K562 (cell line): ENCODE data around the gene TRIO. TPM values are rescaled to one million over a fixed set of nuclear protein-coding genes. Genes with fewer than 3 reads are reported as not detected.

Source experiments
- ATAC-seq: fragments of 200-7000 bp; cut with Tn5 transposase; 3 replicates; pipeline ENCODE4 v1.9.1; 2020; ENCODE audit warnings: moderate library complexity
- BruUV-seq: library from RNA; stranded (reverse); fragments of 400-500 nt; replicated peaks from 2 replicates; lab custom pipeline; 2021; lab: Mats Ljungman, UMichigan
- CTCF ChIA-PET: fragments of 300-600 bp; formaldehyde crosslinking; extraction: SDS; loops from one replicate; lab custom pipeline; 2021; ENCODE audit warnings: low intra/inter-chr PET ratio; lab: Yijun Ruan, JAX
- POLR2A ChIA-PET: fragments of 300-600, 350-650 bp; sonication (Branson Sonifier 250); formaldehyde crosslinking; extraction: SDS; loops from one replicate; lab custom pipeline; 2021; ENCODE audit warnings: antibody characterized with exemption, inconsistent platforms; lab: Yijun Ruan, JAX
- DNase-seq, 4 experiments: peaks; one replicate each; pipeline versions ENCODE4 v3.0.0 to v3.0.0-alpha.2; 2011 to 2018; ENCODE audit warnings: low spot score in 3 of 4, mixed read lengths in 3 of 4; ENCODE audit errors: extremely low read depth in 1 of 4
- FAIRE-seq: peaks from 2 replicates; lab custom pipeline; 2011; peaks lifted over from hg19 to GRCh38; lab: Jason Lieb, UNC
- H2AFZ ChIP-seq: 2 replicates; pipeline ENCODE4 v1.6.0; 2011; ENCODE audit warnings: low read depth, low read length, control low read depth, inconsistent platforms
- H3K27ac ChIP-seq: fragments of 200-600 bp; 3 replicates; pipeline ENCODE4 v1.8.0; 2011; ENCODE audit warnings: low read depth, mild to moderate bottlenecking, control low read depth, inconsistent platforms, low read length, moderate library complexity, mixed read lengths; ENCODE audit errors: extremely low read depth
- H3K27me3 ChIP-seq, 2 experiments: fragments of 300-600 bp in 1 of 2; 2 replicates in 1 of 2; 3 replicates in 1 of 2; pipeline versions ENCODE4 v1.6.0 to v1.8.0; 2011; ENCODE audit warnings: inconsistent platforms in 2 of 2, low read length in 2 of 2, mild to moderate bottlenecking in 1 of 2, mixed read lengths in 1 of 2, moderate library complexity in 1 of 2; ENCODE audit not compliant: control insufficient read depth in 2 of 2, insufficient read depth in 2 of 2
- H3K36me3 ChIP-seq: fragments of 300-600 bp; 3 replicates; pipeline ENCODE4 v1.8.0; 2011; ENCODE audit warnings: mild to moderate bottlenecking, low read length, inconsistent platforms; ENCODE audit not compliant: control insufficient read depth, insufficient read depth
- H3K4me1 ChIP-seq, 2 experiments: fragments of 200-600 bp in 1 of 2; replicated peaks in 1 of 2; 2 replicates in 1 of 2; 3 replicates in 1 of 2; pipeline versions ENCODE4 v1.5.1 to v1.8.0; 2011; ENCODE audit warnings: inconsistent platforms in 2 of 2, low read length in 2 of 2, mild to moderate bottlenecking in 1 of 2, mixed read lengths in 1 of 2, moderate library complexity in 1 of 2; ENCODE audit not compliant: control insufficient read depth in 2 of 2, insufficient read depth in 2 of 2
- H3K4me2 ChIP-seq: 2 replicates; pipeline ENCODE4 v1.6.1; 2011; ENCODE audit warnings: low read length, control low read depth, inconsistent platforms, mixed read lengths; ENCODE audit not compliant: insufficient read depth
- H3K4me3 ChIP-seq: fragments of 200-600 bp; sonication (generic), shearing (Covaris generic); 2 replicates; pipeline ENCODE4 v1.5.1; 2016; ENCODE audit warnings: control low read depth, inconsistent platforms
- H3K79me2 ChIP-seq: fragments of 200-600 bp; 3 replicates; pipeline ENCODE4 v1.8.0; 2011; ENCODE audit warnings: low read length, inconsistent platforms; ENCODE audit not compliant: control insufficient read depth, insufficient read depth
- H3K9ac ChIP-seq, 2 experiments: 2 replicates each; pipeline versions ENCODE4 v1.6.0 to v1.6.1; 2011; ENCODE audit warnings: low read depth in 2 of 2, low read length in 2 of 2, control low read depth in 1 of 2, inconsistent platforms in 1 of 2, mild to moderate bottlenecking in 1 of 2, mixed read lengths in 1 of 2; ENCODE audit not compliant: insufficient read depth in 1 of 2
- H3K9me1 ChIP-seq: one replicate; pipeline ENCODE4 v1.6.0; 2011; ENCODE audit warnings: inconsistent platforms, mild to moderate bottlenecking, low read length, moderate library complexity; ENCODE audit not compliant: control insufficient read depth, insufficient read depth
- H3K9me3 ChIP-seq: replicated peaks from 2 replicates; pipeline ENCODE4 v1.5.1; 2011; ENCODE audit warnings: low read depth, low read length, inconsistent platforms; ENCODE audit not compliant: control insufficient read depth, insufficient read depth
- H4K20me1 ChIP-seq: replicated peaks from 2 replicates; pipeline ENCODE4 v1.6.1; 2011; ENCODE audit warnings: low read length, inconsistent platforms, mixed read lengths; ENCODE audit not compliant: control insufficient read depth, insufficient read depth
- ELF4 ChIP-seq: fragments of 450-650 bp; formaldehyde crosslinking; IDR thresholded peaks from 2 replicates; pipeline ENCODE4 v1.4.0; 2022; ENCODE audit warnings: missing genetic modification characterization
- ILK ChIP-seq: fragments of 450-650 bp; IDR thresholded peaks from 2 replicates; pipeline ENCODE4 v1.6.1; 2016; ENCODE audit warnings: missing genetic modification characterization, low read depth, mild to moderate bottlenecking, missing compliant biosample characterization, moderate library complexity, borderline replicate concordance
- SAP30 ChIP-seq: fragments of 200-600 bp; sonication (generic); IDR thresholded peaks from 2 replicates; pipeline ENCODE4 v1.6.1; 2012; ENCODE audit warnings: borderline replicate concordance, low read depth, mild to moderate bottlenecking, moderate library complexity, low read length, control low read depth, inconsistent platforms; ENCODE audit not compliant: insufficient read depth, poor library complexity, severe bottlenecking
- SMC3 ChIP-seq: conservative IDR thresholded peaks from 2 replicates; pipeline ENCODE4 v1.6.1; 2011; ENCODE audit warnings: low read depth, low read length, improper control_type of control experiment; ENCODE audit not compliant: insufficient read depth
- SRSF1 ChIP-seq: fragments of 200-400 bp; formaldehyde crosslinking; IDR thresholded peaks from 2 replicates; pipeline ENCODE4 v1.6.1; 2017; ENCODE audit warnings: mild to moderate bottlenecking, low read depth, low read length, moderate library complexity
- TCF7L2 ChIP-seq: fragments of 150-350 bp; IDR thresholded peaks from 2 replicates; pipeline ENCODE4 v1.6.1; 2016; ENCODE audit warnings: low read depth, mild to moderate bottlenecking, low read length, moderate library complexity
- ZNF239 ChIP-seq: fragments of 250-450 bp; sonication (Bioruptor Pico); IDR thresholded peaks from 2 replicates; pipeline ENCODE4 v1.4.0; 2020; ENCODE audit warnings: mild to moderate bottlenecking
- ZNF253 ChIP-seq: fragments of 250-450 bp; sonication (Bioruptor Pico); conservative IDR thresholded peaks from 2 replicates; pipeline ENCODE4 v1.6.1; 2021; ENCODE audit warnings: mild to moderate bottlenecking
- WGBS: fragments of 100-300 bp; shearing (Covaris generic); methylation state at CpG from one replicate; pipeline ENCODE4 v1.1.6; 2016; ENCODE audit warnings: low coverage, mixed read lengths; ENCODE audit not compliant: insufficient coverage; ENCODE audit errors: missing lambda C conversion rate; 5-methylcytosine and 5-hydroxymethylcytosine counted together
- in situ Hi-C: fragments of 300-500 bp; cut with MboI; formaldehyde crosslinking; loops from 4 replicates; pipeline ENCODE4 v1.15.0; 2018; ENCODE audit warnings: inconsistent platforms, mixed read lengths
- intact Hi-C: fragments of 100-400 bp; cut with micrococcal nuclease; formaldehyde crosslinking; loops from 2 replicates; pipeline ENCODE4 v1.14.2; 2022
- polyA plus RNA-seq, 8 experiments: library from polyadenylated mRNA; depleted of rRNA in 4 of 8; stranded (reverse) in 5 of 8; unstranded in 3 of 8; fragments of >200 nt; fragmentation: Nextera tagmentation in 2 of 8; fragmentation: Illumina TruSeq in 1 of 8; extraction: Ambion mirVana in 2 of 8; extraction: Trizol in 1 of 8; gene quantifications; 2 replicates each; pipeline versions ENCODE4 v1.2.1 to v1.2.3, GENCODE V29; 2011 to 2014; ENCODE audit warnings: inconsistent platforms in 1 of 8, missing spikeins in 1 of 8
- total RNA-seq, 7 experiments: library from RNA; depleted of rRNA in 6 of 7; stranded (reverse); fragments of >200 nt in 6 of 7; fragmentation: Illumina TruSeq in 2 of 7; extraction: Trizol in 2 of 7; gene quantifications; 2 replicates each; pipeline versions ENCODE4 v1.2.1 to v1.2.3, GENCODE V29; 2011 to 2021; ENCODE audit warnings: low replicate concordance in 1 of 7
- TF ChIP-seq, protein P1 (sequence below): fragments of 200-800 bp; sonication (Bioruptor generic); IDR thresholded peaks from 2 replicates; pipeline ENCODE4 v1.6.1; 2017; ENCODE audit warnings: missing genetic modification characterization, missing compliant biosample characterization
- TF ChIP-seq, protein P2 (sequence below): sonication (generic); formaldehyde crosslinking; IDR thresholded peaks from 2 replicates; pipeline ENCODE4 v1.9.0; 2022; ENCODE audit warnings: mild to moderate bottlenecking, missing genetic modification reagents
- TF ChIP-seq, protein P3 (sequence below): fragments of 250-450 bp; sonication (Bioruptor Pico); IDR thresholded peaks from 2 replicates; pipeline ENCODE4 v1.5.0; 2021; ENCODE audit warnings: mild to moderate bottlenecking, moderate library complexity
- TF ChIP-seq, protein P4 (sequence below): fragments of 450-650 bp; IDR thresholded peaks from 2 replicates; pipeline ENCODE4 v1.7.0; 2016; ENCODE audit warnings: borderline replicate concordance
- TF ChIP-seq, protein P5 (sequence below): fragments of 450-650 bp; formaldehyde crosslinking; IDR thresholded peaks from 2 replicates; pipeline ENCODE4 v1.4.0; 2020; ENCODE audit warnings: mild to moderate bottlenecking

The TRIO gene
- total and polyA plus RNA-seq, 9 of the 15 experiments (the other 6 are each of a cell fraction or from before 2014, with no cell fraction given), result 0.24 to 5.0 (median 1.1) TPM

DNA sequence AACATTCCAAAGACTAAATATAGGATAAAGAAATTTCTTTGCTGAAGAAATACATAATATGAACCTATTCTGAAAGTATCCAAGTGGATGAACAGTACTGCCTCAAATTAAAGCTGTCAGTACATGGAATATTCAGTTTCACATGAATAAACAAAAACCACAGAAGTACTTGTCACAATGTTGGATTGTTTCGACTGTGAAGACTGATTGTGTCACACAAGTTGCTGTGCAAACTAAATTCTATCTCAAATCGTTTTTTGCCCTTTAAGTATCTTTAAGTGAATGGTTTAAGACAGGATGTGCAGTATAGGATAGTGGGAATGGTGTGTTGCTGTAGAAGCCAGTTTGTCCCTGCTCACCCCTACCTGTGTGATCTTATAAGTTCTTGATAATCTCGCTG, 301.0 kb downstream of the TRIO start:
- DNase-seq (no peak), ATAC-seq (no peak), FAIRE-seq (peak; percentile 11)
- H3K79me2 ChIP-seq, result no peaks in the 10 kb centered on the region
- no peak overlapping the region for H3K27ac ChIP-seq
- H4K20me1 ChIP-seq, result no peaks in the 10 kb centered on the region
- H2AFZ ChIP-seq, result no peak overlapping the region
- no peak overlapping the region for H3K4me3 ChIP-seq
- intact Hi-C loops (no loop called here), in situ Hi-C loops (no loop called here)
- POLR2A ChIA-PET, result no interaction called here
- BruUV-seq, result no TSS peak
- H3K9me1 ChIP-seq, result no peaks in the 10 kb centered on the region
- peaks cover 40 to 51% of the 10 kb centered on the region in 2 experiments for H3K27me3 ChIP-seq
- no peaks in the 10 kb centered on the region for H3K36me3 ChIP-seq
- H3K9me3 ChIP-seq, result no peaks in the 10 kb centered on the region
- no peak overlapping the region for H3K9ac ChIP-seq
- WGBS, result 0% methylated on average over 3 of the region's 3 CpGs
- no peak overlapping the region for H3K4me2 ChIP-seq
- CTCF ChIA-PET, result no interaction called here
- H3K4me1 ChIP-seq, result no peaks in the 10 kb centered on the region; a peak in 1 of 5 replicates
- no peak for TF ChIP-seq ZNF239 (CRISPR knock-in tag)
- TF ChIP-seq, protein P1, sequence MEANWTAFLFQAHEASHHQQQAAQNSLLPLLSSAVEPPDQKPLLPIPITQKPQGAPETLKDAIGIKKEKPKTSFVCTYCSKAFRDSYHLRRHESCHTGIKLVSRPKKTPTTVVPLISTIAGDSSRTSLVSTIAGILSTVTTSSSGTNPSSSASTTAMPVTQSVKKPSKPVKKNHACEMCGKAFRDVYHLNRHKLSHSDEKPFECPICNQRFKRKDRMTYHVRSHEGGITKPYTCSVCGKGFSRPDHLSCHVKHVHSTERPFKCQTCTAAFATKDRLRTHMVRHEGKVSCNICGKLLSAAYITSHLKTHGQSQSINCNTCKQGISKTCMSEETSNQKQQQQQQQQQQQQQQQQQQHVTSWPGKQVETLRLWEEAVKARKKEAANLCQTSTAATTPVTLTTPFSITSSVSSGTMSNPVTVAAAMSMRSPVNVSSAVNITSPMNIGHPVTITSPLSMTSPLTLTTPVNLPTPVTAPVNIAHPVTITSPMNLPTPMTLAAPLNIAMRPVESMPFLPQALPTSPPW (CRISPR knock-in tag), result no peak
- TF ChIP-seq, protein P2, sequence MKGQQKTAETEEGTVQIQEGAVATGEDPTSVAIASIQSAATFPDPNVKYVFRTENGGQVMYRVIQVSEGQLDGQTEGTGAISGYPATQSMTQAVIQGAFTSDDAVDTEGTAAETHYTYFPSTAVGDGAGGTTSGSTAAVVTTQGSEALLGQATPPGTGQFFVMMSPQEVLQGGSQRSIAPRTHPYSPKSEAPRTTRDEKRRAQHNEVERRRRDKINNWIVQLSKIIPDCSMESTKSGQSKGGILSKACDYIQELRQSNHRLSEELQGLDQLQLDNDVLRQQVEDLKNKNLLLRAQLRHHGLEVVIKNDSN (CRISPR knock-in tag), result no peak
- TF ChIP-seq ILK (tag), result no peak
- TF ChIP-seq ELF4 (CRISPR knock-in tag), result no peak
- TF ChIP-seq, protein P3, sequence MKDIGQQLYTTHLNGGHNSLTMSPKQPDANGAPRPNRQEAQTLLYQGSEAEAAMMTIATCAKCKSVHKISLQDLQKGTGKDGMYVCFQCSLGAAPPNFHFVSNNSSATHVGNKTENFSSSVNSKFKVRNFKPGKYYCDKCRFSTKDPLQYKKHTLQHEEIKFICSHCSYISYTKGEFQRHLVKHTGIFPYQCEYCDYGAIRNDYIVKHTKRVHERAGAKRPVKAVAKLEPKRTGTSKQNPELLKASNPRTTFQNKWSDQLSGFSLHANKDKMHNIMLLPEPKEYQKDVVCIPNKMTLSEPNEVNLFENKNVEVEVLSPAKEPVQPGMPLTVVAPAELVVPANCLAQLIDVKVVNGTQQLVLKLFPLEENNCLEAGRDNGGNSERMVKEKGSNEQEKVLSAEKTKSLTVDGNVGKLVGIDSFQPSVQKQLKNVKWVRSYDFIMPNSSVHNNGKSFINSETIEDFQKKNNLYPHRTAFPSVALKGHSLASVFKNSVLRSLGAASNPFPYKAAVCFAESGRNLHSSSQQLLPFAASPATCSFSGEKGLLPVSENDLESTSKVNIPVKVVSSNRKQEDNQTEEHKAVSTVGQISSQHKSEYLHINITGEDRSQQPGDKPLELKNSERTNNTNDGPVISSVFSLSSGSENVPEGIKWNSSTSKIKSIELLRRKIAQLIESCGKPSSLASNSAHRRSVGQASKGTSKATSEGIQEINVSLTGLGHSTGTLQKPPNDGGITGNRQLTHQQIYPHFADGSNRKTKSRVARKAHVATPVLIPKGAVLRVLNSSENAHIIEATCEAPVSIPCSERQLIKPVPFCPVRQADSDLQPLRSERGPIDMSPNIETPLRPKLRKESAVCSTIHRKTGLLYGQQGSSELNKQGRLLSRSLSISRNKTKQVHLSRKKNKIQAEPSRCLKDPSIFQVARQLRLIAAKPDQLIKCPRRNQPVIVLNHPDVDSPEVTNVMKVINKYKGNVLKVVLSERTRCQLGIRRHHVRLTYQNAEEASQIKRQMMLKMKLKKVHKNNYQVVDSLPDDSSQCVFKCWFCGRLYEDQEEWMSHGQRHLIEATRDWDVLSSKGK (CRISPR knock-in tag), result no peak
- no peak for TF ChIP-seq SAP30
- no peak for TF ChIP-seq SMC3
- no peak for TF ChIP-seq ZNF253 (CRISPR knock-in tag)
- TF ChIP-seq, protein P4, sequence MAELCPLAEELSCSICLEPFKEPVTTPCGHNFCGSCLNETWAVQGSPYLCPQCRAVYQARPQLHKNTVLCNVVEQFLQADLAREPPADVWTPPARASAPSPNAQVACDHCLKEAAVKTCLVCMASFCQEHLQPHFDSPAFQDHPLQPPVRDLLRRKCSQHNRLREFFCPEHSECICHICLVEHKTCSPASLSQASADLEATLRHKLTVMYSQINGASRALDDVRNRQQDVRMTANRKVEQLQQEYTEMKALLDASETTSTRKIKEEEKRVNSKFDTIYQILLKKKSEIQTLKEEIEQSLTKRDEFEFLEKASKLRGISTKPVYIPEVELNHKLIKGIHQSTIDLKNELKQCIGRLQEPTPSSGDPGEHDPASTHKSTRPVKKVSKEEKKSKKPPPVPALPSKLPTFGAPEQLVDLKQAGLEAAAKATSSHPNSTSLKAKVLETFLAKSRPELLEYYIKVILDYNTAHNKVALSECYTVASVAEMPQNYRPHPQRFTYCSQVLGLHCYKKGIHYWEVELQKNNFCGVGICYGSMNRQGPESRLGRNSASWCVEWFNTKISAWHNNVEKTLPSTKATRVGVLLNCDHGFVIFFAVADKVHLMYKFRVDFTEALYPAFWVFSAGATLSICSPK, result no peak
- no peak for TF ChIP-seq SRSF1
- TF ChIP-seq, protein P5, sequence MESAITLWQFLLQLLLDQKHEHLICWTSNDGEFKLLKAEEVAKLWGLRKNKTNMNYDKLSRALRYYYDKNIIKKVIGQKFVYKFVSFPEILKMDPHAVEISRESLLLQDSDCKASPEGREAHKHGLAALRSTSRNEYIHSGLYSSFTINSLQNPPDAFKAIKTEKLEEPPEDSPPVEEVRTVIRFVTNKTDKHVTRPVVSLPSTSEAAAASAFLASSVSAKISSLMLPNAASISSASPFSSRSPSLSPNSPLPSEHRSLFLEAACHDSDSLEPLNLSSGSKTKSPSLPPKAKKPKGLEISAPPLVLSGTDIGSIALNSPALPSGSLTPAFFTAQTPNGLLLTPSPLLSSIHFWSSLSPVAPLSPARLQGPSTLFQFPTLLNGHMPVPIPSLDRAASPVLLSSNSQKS (CRISPR knock-in tag), result no peak
- TF ChIP-seq TCF7L2, result no peak
